H9 (cell line): ENCODE data around the gene ADARB2. TPM values are rescaled to one million over a fixed set of nuclear protein-coding genes. Genes with fewer than 3 reads are reported as not detected.

Experiments
- DNase-seq: peaks from one replicate; pipeline ENCODE4 v3.0.0-alpha.2; 2017
- H2AFZ ChIP-seq: one replicate; pipeline ENCODE4 v1.6.1; 2013; ENCODE audit warnings: mild to moderate bottlenecking, low read length, control low read depth, moderate library complexity
- H2AK5ac ChIP-seq: 2 replicates; pipeline ENCODE4 v1.6.1; 2013; ENCODE audit warnings: low read length, control low read depth, mixed read lengths; ENCODE audit not compliant: insufficient read length
- H2BK120ac ChIP-seq: one replicate; pipeline ENCODE4 v1.6.1; 2013; ENCODE audit warnings: low read depth, mild to moderate bottlenecking, low read length, control low read depth, inconsistent platforms; ENCODE audit not compliant: poor library complexity, severe bottlenecking
- H2BK12ac ChIP-seq: 2 replicates; pipeline ENCODE4 v1.6.1; 2013; ENCODE audit warnings: low read length, control low read depth, mixed read lengths, low read depth; ENCODE audit not compliant: insufficient read length
- H2BK15ac ChIP-seq: 2 replicates; pipeline ENCODE4 v1.6.1; 2013; ENCODE audit warnings: low read depth, low read length, control low read depth
- H2BK20ac ChIP-seq: one replicate; pipeline ENCODE4 v1.6.1; 2013; ENCODE audit warnings: low read depth, mild to moderate bottlenecking, low read length, control low read depth, inconsistent platforms; ENCODE audit not compliant: poor library complexity, severe bottlenecking
- H2BK5ac ChIP-seq: 2 replicates; pipeline ENCODE4 v1.6.1; 2013; ENCODE audit warnings: low read length, control low read depth, mixed read lengths; ENCODE audit not compliant: insufficient read length
- H3K14ac ChIP-seq: 2 replicates; pipeline ENCODE4 v1.6.1; 2013; ENCODE audit warnings: low read length, control low read depth; ENCODE audit not compliant: insufficient read depth
- H3K18ac ChIP-seq: 2 replicates; pipeline ENCODE4 v1.6.1; 2013; ENCODE audit warnings: low read depth, mild to moderate bottlenecking, mixed read lengths, low read length, control low read depth; ENCODE audit not compliant: insufficient read length
- H3K23ac ChIP-seq: 2 replicates; pipeline ENCODE4 v1.6.1; 2013; ENCODE audit warnings: low read length, control low read depth, mixed read lengths, low read depth; ENCODE audit not compliant: insufficient read length
- H3K23me2 ChIP-seq: 2 replicates; pipeline ENCODE4 v1.6.1; 2013; ENCODE audit warnings: low read depth, mild to moderate bottlenecking, mixed read lengths, low read length, control low read depth; ENCODE audit not compliant: insufficient read length, poor library complexity, severe bottlenecking
- H3K27ac ChIP-seq: 2 replicates; pipeline ENCODE4 v1.5.1; 2013; ENCODE audit warnings: low read length, control low read depth, mixed read lengths, low read depth; ENCODE audit not compliant: insufficient read length
- H3K27me3 ChIP-seq: 2 replicates; pipeline ENCODE4 v1.6.1; 2013; ENCODE audit warnings: low read length, control low read depth, inconsistent platforms; ENCODE audit not compliant: insufficient read depth
- H3K4ac ChIP-seq: 2 replicates; pipeline ENCODE4 v1.6.1; 2013; ENCODE audit warnings: low read depth, mild to moderate bottlenecking, control low read depth, inconsistent platforms, low read length, moderate library complexity
- H3K4me1 ChIP-seq: 2 replicates; pipeline ENCODE4 v1.6.1; 2013; ENCODE audit warnings: low read length, control low read depth, inconsistent platforms; ENCODE audit not compliant: insufficient read depth
- H3K4me2 ChIP-seq: 2 replicates; pipeline ENCODE4 v1.6.1; 2013; ENCODE audit warnings: low read length, control low read depth, mixed read lengths; ENCODE audit not compliant: insufficient read length, insufficient read depth
- H3K56ac ChIP-seq: 2 replicates; pipeline ENCODE4 v1.6.1; 2013; ENCODE audit warnings: low read depth, mild to moderate bottlenecking, mixed read lengths, low read length, control low read depth; ENCODE audit not compliant: insufficient read length
- H3K79me1 ChIP-seq: 2 replicates; pipeline ENCODE4 v1.6.1; 2013; ENCODE audit warnings: low read depth, mild to moderate bottlenecking, moderate library complexity, low read length, control low read depth, inconsistent platforms; ENCODE audit not compliant: insufficient read depth, poor library complexity, severe bottlenecking
- H3K79me2 ChIP-seq: 2 replicates; pipeline ENCODE4 v1.6.1; 2013; ENCODE audit warnings: low read length, control low read depth, inconsistent platforms; ENCODE audit not compliant: insufficient read depth
- H3K9ac ChIP-seq: 2 replicates; pipeline ENCODE4 v1.6.1; 2013; ENCODE audit warnings: low read length, control low read depth, mixed read lengths; ENCODE audit not compliant: insufficient read length; ENCODE audit errors: extremely low read depth
- H3K9me3 ChIP-seq: one replicate; pipeline ENCODE4 v1.6.1; 2013; ENCODE audit warnings: low read depth, low read length, inconsistent platforms; ENCODE audit not compliant: control insufficient read depth
- H3T11ph ChIP-seq: one replicate; pipeline ENCODE4 v1.6.1; 2013; ENCODE audit warnings: mild to moderate bottlenecking, low read length, control low read depth, inconsistent platforms
- H4K20me1 ChIP-seq: one replicate; pipeline ENCODE4 v1.6.1; 2013; ENCODE audit not compliant: control insufficient read depth, insufficient read length, insufficient read depth
- H4K5ac ChIP-seq: 2 replicates; pipeline ENCODE4 v1.6.1; 2013; ENCODE audit warnings: low read depth, mild to moderate bottlenecking, mixed read lengths, low read length, control low read depth; ENCODE audit not compliant: insufficient read length
- H4K8ac ChIP-seq: replicated peaks from 2 replicates; pipeline ENCODE4 v1.6.1; 2013; ENCODE audit warnings: low read length, control low read depth, mixed read lengths, low read depth; ENCODE audit not compliant: insufficient read length
- H4K91ac ChIP-seq: 2 replicates; pipeline ENCODE4 v1.6.1; 2013; ENCODE audit warnings: low read depth, mild to moderate bottlenecking, moderate library complexity, mixed read lengths, low read length, control low read depth; ENCODE audit not compliant: insufficient read length
- H3K27ac Mint-ChIP-seq, 3 experiments: 2 replicates in 2 of 3; 3 replicates in 1 of 3; pipeline ENCODE4 v1.8.0; 2020 to 2021; ENCODE audit warnings: mixed read lengths in 3 of 3, mild to moderate bottlenecking in 1 of 3, moderate library complexity in 1 of 3
- H3K27me3 Mint-ChIP-seq: 2 replicates; pipeline ENCODE4 v1.8.0; 2021; ENCODE audit warnings: low read depth, mild to moderate bottlenecking, moderate library complexity, mixed read lengths
- H3K36me3 Mint-ChIP-seq, 3 experiments: 2 replicates in 2 of 3; 3 replicates in 1 of 3; pipeline ENCODE4 v1.8.0; 2020 to 2021; ENCODE audit warnings: low read depth in 3 of 3, mixed read lengths in 3 of 3; ENCODE audit not compliant: insufficient read depth in 1 of 3
- H3K4me1 Mint-ChIP-seq, 2 experiments: 2 replicates each; pipeline ENCODE4 v1.8.0; 2020; ENCODE audit warnings: mixed read lengths in 2 of 2
- H3K4me3 Mint-ChIP-seq, 2 experiments: 2 replicates in 1 of 2; 3 replicates in 1 of 2; pipeline ENCODE4 v1.8.0; 2020 to 2021; ENCODE audit warnings: mild to moderate bottlenecking in 2 of 2, mixed read lengths in 2 of 2, moderate library complexity in 1 of 2
- H3K9me3 Mint-ChIP-seq, 2 experiments: 2 replicates in 1 of 2; 3 replicates in 1 of 2; pipeline ENCODE4 v1.8.0; 2020; ENCODE audit warnings: mild to moderate bottlenecking in 2 of 2, mixed read lengths in 2 of 2, moderate library complexity in 1 of 2
- WGBS: extraction: QIAGEN DNeasy Blood & Tissue Kit; methylation state at CpG from one replicate; pipeline ENCODE4 v1.1.7; 2013; ENCODE audit warnings: missing lambda C conversion rate, low lambda C conversion rate, mixed read lengths; ENCODE audit not compliant: insufficient read length; ENCODE audit errors: extremely low coverage; 5-methylcytosine and 5-hydroxymethylcytosine counted together
- total RNA-seq: library from RNA; stranded (reverse); gene quantifications from 2 replicates; pipeline ENCODE4 v1.2.1, GENCODE V29; 2021
- TF ChIP-seq, protein P1 (sequence below): fragments of 200-600 bp; sonication (generic); conservative IDR thresholded peaks from 3 replicates; pipeline ENCODE4 v1.8.0; 2021; ENCODE audit warnings: antibody characterized with exemption, mild to moderate bottlenecking

The ADARB2 gene
- total RNA-seq, 1 experiment from 2014 or later: 0.87 TPM

DNA sequence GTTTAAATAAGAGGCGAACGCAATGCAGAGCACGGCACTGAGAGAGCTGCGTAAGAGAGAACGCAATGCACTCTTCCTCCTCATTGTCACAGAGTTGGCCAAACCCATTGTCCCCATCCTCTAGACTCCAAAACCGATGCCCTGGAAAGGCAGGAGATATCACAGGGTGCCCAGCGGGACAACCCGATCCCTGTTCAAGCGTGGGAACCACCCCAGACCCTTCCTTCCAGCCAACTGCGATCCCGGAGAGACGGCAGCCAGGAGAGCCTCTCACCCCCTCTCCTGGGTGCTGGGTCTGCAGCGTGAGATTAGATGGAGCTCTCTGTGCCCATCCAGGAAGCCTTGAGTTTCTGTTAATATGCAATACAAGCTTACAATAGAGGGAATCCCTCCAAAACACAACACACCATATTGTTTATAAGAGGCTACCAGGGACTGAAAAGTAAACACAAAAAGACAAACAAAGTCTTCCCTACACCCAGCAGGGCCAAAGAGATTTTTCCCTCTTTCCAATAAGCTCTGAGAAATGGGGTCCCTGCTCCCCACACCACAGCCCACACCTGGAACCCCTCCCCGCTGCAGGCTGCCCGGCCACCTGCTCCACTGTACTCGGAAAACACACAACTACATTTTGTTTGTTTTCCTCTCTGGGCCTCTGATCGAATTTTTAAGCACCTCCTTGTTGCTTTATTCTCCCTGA, 187.6 kb downstream of the ADARB2 start:
- Histone ChIP-seq H4K5ac (no peak overlapping the region), H2BK20ac (no peak overlapping the region), H3K23me2 (no peaks in the 10 kb centered on the region), H3K4me1 (no peaks in the 10 kb centered on the region), H4K8ac (no peak overlapping the region), H3K79me2 (no peaks in the 10 kb centered on the region), H3K79me1 (no peaks in the 10 kb centered on the region), H2BK5ac (no peak overlapping the region), H3K4me2 (no peak overlapping the region), H3K14ac (no peak overlapping the region), H2BK120ac (no peak overlapping the region), H4K91ac (no peak overlapping the region), H3K4ac (no peak overlapping the region), H2BK15ac (no peak overlapping the region), H3K56ac (no peak overlapping the region), H3K27me3 (no peaks in the 10 kb centered on the region), H3T11ph (no peak overlapping the region), H2AK5ac (no peak overlapping the region), H3K18ac (no peak overlapping the region), H4K20me1 (no peaks in the 10 kb centered on the region), H3K27ac (no peak overlapping the region), H3K23ac (no peak overlapping the region), H2AFZ (no peak overlapping the region), H2BK12ac (no peak overlapping the region), H3K9me3 (no peaks in the 10 kb centered on the region), H3K9ac (no peak overlapping the region)
- Mint-ChIP-seq H3K9me3 (peaks cover 4 to 7% of the 10 kb centered on the region in 2 experiments; a peak in 3 of 5 replicates), H3K4me3 (no peak overlapping the region), H3K4me1 (peaks cover 11 to 22% of the 10 kb centered on the region in 2 experiments), H3K27ac (no peak overlapping the region), H3K27me3 (peaks cover 8% of the 10 kb centered on the region), H3K36me3 (peaks cover 0 to 4% (median 2%) of the 10 kb centered on the region in 3 experiments; a peak in 1 of 7 replicates)
- DNase-seq: no peak
- WGBS: no CpG with 5 or more reads among the region's 17 CpGs
- TF ChIP-seq, protein P1, sequence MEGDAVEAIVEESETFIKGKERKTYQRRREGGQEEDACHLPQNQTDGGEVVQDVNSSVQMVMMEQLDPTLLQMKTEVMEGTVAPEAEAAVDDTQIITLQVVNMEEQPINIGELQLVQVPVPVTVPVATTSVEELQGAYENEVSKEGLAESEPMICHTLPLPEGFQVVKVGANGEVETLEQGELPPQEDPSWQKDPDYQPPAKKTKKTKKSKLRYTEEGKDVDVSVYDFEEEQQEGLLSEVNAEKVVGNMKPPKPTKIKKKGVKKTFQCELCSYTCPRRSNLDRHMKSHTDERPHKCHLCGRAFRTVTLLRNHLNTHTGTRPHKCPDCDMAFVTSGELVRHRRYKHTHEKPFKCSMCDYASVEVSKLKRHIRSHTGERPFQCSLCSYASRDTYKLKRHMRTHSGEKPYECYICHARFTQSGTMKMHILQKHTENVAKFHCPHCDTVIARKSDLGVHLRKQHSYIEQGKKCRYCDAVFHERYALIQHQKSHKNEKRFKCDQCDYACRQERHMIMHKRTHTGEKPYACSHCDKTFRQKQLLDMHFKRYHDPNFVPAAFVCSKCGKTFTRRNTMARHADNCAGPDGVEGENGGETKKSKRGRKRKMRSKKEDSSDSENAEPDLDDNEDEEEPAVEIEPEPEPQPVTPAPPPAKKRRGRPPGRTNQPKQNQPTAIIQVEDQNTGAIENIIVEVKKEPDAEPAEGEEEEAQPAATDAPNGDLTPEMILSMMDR: no peak
